Measurements from ENCODE around the gene PIK3CB.

DNA sequence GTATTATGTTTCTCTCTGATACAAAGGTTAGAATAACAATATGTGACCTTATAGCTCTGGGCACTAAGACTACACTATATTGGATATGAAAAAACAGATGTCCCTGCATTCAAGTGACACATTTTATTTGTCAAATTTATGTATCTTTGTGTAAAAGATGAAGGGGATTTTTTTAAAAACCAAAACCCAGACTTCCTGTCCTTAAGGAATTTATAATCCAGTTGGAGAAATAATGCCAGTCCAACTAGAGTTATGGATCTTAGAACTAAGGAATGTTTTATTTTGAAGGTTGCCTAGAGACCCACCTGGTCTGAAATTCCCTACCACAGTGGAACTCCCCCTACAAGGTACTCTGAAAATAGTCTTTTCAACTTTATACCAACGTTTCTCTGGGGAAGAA, 33.3 kb upstream of the PIK3CB start:
- no peak for TF ChIP-seq POLR2A (IDR thresholded peaks at IDR 0.05; ENCODE audit: low read length)
- TF ChIP-seq GATA1 (IDR thresholded peaks at IDR 0.05; ENCODE audit: low read depth, low read length), result no peak
